Regular cardiac myocyte (primary cell): Measurements from ENCODE around the gene ZFHX2. TPM values are rescaled to one million over a fixed set of nuclear protein-coding genes. Genes with fewer than 3 reads are reported as not detected.

Source experiments
- total RNA-seq: library from RNA; depleted of rRNA; stranded (reverse); fragments of >200 nt; gene quantifications from 2 replicates; pipeline ENCODE4 v1.2.3, GENCODE V29; 2014

Gene ZFHX2
- total RNA-seq, result under 0.01 and 0.56 TPM in 2 replicates

GRCh38 chr14:23551266-23552028 lies at the start of gene ZFHX2:
Gene ZFHX2 (minus strand): TSS chr14:23551765. CDS start chr14:23535325, 16,440 bp downstream.

DNA sequence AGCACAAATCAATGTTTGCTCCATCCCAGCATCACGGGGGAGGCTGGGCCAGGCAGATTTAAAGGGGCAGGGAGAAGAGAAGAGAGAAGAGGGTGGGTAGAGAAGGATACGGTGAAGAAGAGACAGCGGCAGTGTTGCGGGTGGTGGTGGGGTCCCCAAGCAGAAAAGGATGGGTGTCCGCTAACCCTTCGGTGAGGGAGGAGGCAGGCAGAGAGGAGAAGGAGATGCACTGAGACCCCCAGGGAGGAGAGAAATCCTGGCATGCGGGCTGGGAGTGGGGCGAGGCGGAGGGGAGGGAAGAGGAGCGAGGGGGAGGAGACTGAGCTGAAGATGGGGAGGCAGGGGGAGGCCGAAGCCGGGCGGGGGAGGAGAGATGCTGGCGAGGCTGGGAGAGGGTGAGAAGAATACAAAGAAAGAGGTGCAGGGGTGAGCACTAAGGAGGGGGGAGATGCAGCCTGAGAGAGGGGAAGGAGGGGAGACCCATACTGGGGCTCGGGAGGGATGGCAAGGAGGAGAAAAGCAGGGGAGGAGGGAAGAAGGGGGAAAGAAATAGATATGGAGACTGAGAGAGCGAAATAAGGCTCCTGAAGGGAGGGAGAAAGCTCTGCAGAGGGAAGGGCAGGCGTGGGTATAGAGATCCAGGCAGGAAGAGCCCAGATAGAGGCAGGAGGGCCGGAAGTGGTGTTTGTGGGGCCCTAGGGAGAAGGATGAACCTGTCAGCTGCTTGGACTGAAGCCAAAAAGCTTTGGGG lies 27.2 kb upstream of the ZFHX2 start, which contains the start of gene JPH4:
Gene JPH4 (minus strand): TSS at position 231 of the 751 bp plus-strand sequence. CDS start 1,337 bp downstream, outside the sequence.

GRCh38 chr14:23567186-23568020 lies 15.8 kb upstream of the ZFHX2 start, which contains the start of gene AP1G2:
Gene AP1G2 (minus strand): TSS chr14:23567791. CDS start chr14:23567314, 477 bp downstream.

DNA sequence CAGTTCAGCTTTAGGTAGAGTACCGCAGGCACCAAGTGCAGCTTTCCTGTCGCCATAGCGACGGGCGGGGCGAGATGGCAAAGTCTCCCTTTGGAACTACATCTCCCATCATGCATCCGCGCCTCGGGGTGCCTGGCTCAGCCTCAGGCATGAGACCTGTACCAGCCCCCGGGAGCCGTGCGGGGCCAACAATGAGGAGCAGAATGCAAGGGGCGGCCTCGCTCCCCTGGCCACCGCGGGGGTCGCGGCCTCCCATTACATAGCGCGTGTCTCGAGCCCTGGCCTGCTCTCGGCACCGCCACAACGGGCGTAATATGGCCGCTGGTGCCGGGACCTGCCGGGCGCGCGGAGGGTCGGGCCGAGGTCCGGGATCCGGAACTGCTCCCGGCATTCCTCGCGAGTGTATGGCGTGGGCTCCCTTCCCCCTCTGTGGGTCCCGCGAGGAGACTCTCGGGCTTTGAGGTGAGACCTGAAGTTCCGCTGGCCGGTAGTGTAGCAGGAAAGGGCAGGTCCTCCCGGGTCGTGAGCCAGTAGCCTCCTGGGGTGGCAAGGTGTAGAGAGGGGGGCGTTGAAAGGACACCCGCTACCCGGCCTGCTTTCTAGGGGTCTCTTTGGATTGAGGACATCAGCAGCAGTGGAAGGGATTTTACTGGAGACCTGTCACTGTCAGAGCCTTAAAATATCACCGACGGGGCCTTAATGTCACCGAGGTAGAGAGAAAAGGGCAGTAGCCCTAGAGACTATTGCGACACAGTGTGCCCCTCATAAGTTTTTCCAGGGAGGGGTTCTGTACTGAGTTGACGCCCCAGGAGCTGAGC lies 4.5 kb upstream of the ZFHX2 start, which contains the start of gene THTPA:
Gene THTPA (plus strand): TSS at position 390 of the 818 bp plus-strand sequence. CDS start 487 bp downstream, outside the sequence.

Other genes starting within 250 kb of the ZFHX2 start
- gene PPP1R3E, start 248.9 kb downstream of the ZFHX2 start, total RNA-seq, result 1.9 and 5.6 TPM in 2 replicates
- 18.3 and 18.4 TPM in 2 replicates for gene BCL2L2, start 244.9 kb downstream of the ZFHX2 start, total RNA-seq
- 61.7 and 123 TPM in 2 replicates for gene PABPN1, start 230.3 kb downstream of the ZFHX2 start, total RNA-seq
- gene SLC22A17, start 198.9 kb downstream of the ZFHX2 start, total RNA-seq, result 11.5 and 40.9 TPM in 2 replicates
- gene EFS, start 186.6 kb downstream of the ZFHX2 start, total RNA-seq, result 4.2 and 4.6 TPM in 2 replicates
- not detected in 2 replicates for gene IL25, start 179.0 kb downstream of the ZFHX2 start, total RNA-seq
- 0.28 and 0.58 TPM in 2 replicates for gene CMTM5, start 174.7 kb downstream of the ZFHX2 start, total RNA-seq
- gene MYH6, start 143.5 kb downstream of the ZFHX2 start, total RNA-seq, result not detected in 2 replicates
- gene MYH7, start 116.1 kb downstream of the ZFHX2 start, total RNA-seq, result not detected in 2 replicates
- gene NGDN, start 82.1 kb downstream of the ZFHX2 start, total RNA-seq, result 49.9 and 51.4 TPM in 2 replicates
- 11.3 and 23.4 TPM in 2 replicates for gene THTPA, start 4.5 kb upstream of the ZFHX2 start, total RNA-seq
- 7.9 and 13.2 TPM in 2 replicates for gene AP1G2, start 16.0 kb upstream of the ZFHX2 start, total RNA-seq
- gene JPH4, start 27.0 kb upstream of the ZFHX2 start, total RNA-seq, result not detected in 2 replicates
- gene DHRS2, start 84.6 kb upstream of the ZFHX2 start, total RNA-seq, result under 0.01 and 0.19 TPM in 2 replicates